ENCODE data around the gene WDR76. TPM values are rescaled to one million over a fixed set of nuclear protein-coding genes. Genes with fewer than 3 reads are reported as not detected.
A peak's percentile ranks its signal among the peaks of the same experiment; 100 is the strongest.
"Not testable (repeated sequence)": the region's sequence is repeated elsewhere in the genome, so short reads cannot be mapped to it uniquely, and the experiment has no call there.

Gene WDR76
- polyA plus RNA-seq, 1 of the 3 experiments (the other 2 are of a cell fraction): 1.8 TPM

DNA sequence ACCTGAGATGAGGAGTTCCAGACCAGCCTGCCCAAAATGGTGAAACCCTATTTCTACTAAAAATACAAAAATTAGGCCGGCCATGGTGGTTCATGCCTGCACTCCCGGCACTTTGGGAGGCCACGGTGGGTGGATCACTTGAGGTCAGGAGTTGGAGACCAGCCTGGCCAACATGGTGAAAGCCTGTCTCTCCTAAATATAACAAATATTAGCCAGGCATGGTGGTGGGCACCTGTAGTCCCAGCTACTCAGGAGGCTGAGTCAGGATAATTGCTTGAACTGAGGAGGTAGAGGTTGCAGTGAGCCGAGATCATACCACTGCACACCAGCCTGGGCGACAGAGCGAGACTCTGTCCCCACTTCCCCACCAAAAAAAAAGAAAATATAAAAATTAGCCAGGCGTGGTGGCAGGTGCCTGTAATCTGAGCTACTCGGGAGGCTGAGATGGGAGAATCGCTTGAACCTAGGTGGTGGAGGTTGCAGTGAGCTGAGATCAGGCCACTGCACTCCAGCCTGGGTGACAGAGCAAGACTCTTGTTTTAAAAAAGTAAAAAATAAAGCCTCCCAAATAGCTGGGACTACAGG lies 4.0 kb downstream of the WDR76 start:
- H2AFZ ChIP-seq (ENCODE audit: low read depth); H3K27ac ChIP-seq (ENCODE audit: low read depth in 2 of 2, low read length in 1 of 2); H3K9me3 ChIP-seq; H3K27me3 ChIP-seq (ENCODE audit: insufficient read depth); H3K9me2 ChIP-seq; H3K36me3 ChIP-seq (replicated peaks in 1 of 2; ENCODE audit: control insufficient read depth in 1 of 2, insufficient read depth in 2 of 2, low read length in 1 of 2); H3K4me1 ChIP-seq (ENCODE audit: control insufficient read depth in 1 of 2, insufficient read depth in 2 of 2, low read depth in 1 of 2, low read length in 1 of 2); H3K4me2 ChIP-seq; H3K9ac ChIP-seq; H3K4me3 ChIP-seq (ENCODE audit: low read depth in 2 of 2, low read length in 1 of 2); POLR2A ChIA-PET; H4K20me1 ChIP-seq (ENCODE audit: insufficient read depth); DNase-seq: not testable (repeated sequence)
- CTCF ChIA-PET: interaction anchor here (1.0 kb wide), 1 partner anchor 26 kb away, joined by 3 read pairs; no protein-coding TSS in a partner anchor
- Histone ChIP-seq H3K79me2 (ENCODE audit: insufficient read depth) (peaks cover 63% of the 10 kb centered on the region), H3F3A (replicated peaks; ENCODE audit: insufficient read depth) (peaks cover 11% of the 10 kb centered on the region)
- 94% methylated on average over 9 of the region's 9 CpGs for WGBS (ENCODE audit: low lambda C conversion rate)

DNA sequence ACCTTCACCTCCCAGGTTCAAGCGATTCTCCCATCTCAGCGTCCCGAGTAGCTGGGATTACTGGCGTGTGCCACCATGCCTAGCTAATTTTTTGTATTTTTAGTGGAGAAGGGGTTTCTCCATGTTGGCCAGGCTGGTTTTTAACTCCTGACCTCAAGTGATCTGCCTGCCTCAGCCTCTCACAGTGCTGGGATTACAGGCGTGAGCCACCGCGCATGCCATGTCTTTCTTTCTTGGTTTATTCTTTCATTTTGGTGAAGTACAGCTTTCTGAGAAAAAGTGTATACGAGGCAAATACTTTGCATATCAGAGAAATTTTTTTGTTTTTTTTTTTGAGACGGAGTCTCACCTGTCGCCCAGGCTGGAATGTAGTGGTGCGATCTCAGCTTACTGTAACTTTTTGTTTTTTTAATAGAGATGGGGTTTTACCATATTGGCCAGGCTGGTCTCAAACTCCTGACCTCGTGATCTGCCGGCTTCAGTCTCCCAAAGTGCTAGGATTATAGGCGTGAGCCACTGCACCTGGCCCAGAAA lies 4.8 kb downstream of the WDR76 start:
- H3K4me2 ChIP-seq; H2AFZ ChIP-seq (ENCODE audit: low read depth); H4K20me1 ChIP-seq (ENCODE audit: insufficient read depth); H3K4me3 ChIP-seq (ENCODE audit: low read depth in 2 of 2, low read length in 1 of 2); H3K27me3 ChIP-seq (ENCODE audit: insufficient read depth); DNase-seq; H3K9me3 ChIP-seq; H3K36me3 ChIP-seq (replicated peaks in 1 of 2; ENCODE audit: control insufficient read depth in 1 of 2, insufficient read depth in 2 of 2, low read length in 1 of 2); CTCF ChIA-PET; H3K27ac ChIP-seq (ENCODE audit: low read depth in 2 of 2, low read length in 1 of 2); H3K9me2 ChIP-seq; H3K4me1 ChIP-seq (ENCODE audit: control insufficient read depth in 1 of 2, insufficient read depth in 2 of 2, low read depth in 1 of 2, low read length in 1 of 2); H3K9ac ChIP-seq; POLR2A ChIA-PET: not testable (repeated sequence)
- H3K79me2 ChIP-seq (ENCODE audit: insufficient read depth): peaks cover 57% of the 10 kb centered on the region
- H3F3A ChIP-seq (replicated peaks; ENCODE audit: insufficient read depth): peaks cover 19% of the 10 kb centered on the region
- WGBS (ENCODE audit: low lambda C conversion rate): 97% methylated on average over 14 of the region's 14 CpGs

DNA sequence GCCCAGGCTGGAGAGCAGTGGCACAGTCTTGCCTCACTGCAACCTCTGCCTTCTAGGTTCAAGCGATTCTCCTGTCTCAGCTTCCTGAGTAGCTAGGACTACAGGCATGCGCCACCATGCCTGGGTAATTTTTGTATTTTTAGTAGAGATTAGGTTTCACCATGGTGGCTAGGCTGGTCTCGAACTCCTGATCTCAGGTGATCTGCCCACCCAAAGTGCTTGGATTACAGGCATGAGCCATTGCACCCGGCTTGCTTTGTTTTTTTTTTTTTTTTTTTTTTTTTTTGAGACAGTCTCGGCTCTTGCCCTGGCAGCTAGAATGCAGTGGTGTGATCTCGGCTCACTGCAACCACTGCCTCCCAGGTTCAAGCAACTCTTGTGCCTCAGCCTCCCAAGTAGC lies 5.7 kb downstream of the WDR76 start:
- H3K4me3 ChIP-seq (ENCODE audit: low read depth in 2 of 2, low read length in 1 of 2); H3K9ac ChIP-seq; H3K4me1 ChIP-seq (ENCODE audit: control insufficient read depth in 1 of 2, insufficient read depth in 2 of 2, low read depth in 1 of 2, low read length in 1 of 2); H3K36me3 ChIP-seq (replicated peaks in 1 of 2; ENCODE audit: control insufficient read depth in 1 of 2, insufficient read depth in 2 of 2, low read length in 1 of 2); H4K20me1 ChIP-seq (ENCODE audit: insufficient read depth); DNase-seq; H3K27ac ChIP-seq (ENCODE audit: low read depth in 2 of 2, low read length in 1 of 2); H2AFZ ChIP-seq (ENCODE audit: low read depth); H3K4me2 ChIP-seq; H3K27me3 ChIP-seq (ENCODE audit: insufficient read depth); POLR2A ChIA-PET; H3K9me3 ChIP-seq; H3K9me2 ChIP-seq: not testable (repeated sequence)
- Histone ChIP-seq H3F3A (replicated peaks; ENCODE audit: insufficient read depth) (peaks cover 18% of the 10 kb centered on the region), H3K79me2 (ENCODE audit: insufficient read depth) (peaks cover 48% of the 10 kb centered on the region)
- WGBS (ENCODE audit: low lambda C conversion rate): 100% methylated on average over 6 of the region's 6 CpGs
- CTCF ChIA-PET: interaction anchor here (1.1 kb wide), 1 partner anchor 69 kb away, joined by 3 read pairs; no protein-coding TSS in a partner anchor

DNA sequence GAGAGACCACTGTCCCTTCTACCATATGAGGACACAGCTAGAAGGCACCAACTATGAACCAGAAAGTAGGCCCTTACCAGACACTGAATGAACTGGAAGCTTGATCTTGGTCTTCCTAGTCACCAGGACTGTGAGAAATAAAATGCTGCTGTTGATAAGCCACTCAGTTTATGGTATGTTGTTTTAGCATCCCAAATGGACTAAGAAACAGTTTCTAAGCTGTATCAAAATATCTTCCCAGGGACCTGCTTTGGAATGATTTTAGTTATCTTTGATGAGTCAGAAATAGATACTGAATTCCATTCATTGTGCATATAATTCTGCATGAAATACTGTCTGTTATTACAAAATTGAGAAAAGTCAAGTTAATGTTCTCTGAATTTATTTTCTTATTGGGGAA lies 18.6 kb downstream of the WDR76 start:
- no peaks in the 10 kb centered on the region for H3K27me3 ChIP-seq (ENCODE audit: insufficient read depth)
- H3K9me2 ChIP-seq: no peaks in the 10 kb centered on the region
- POLR2A ChIA-PET: interaction anchor here (0.6 kb wide), 1 partner anchor 46 kb away, joined by 4 read pairs; no protein-coding TSS in a partner anchor
- no peak overlapping the region for H3K4me3 ChIP-seq (ENCODE audit: low read depth in 2 of 2, low read length in 1 of 2)
- H3K9ac ChIP-seq: no peak overlapping the region
- no peaks in the 10 kb centered on the region for H3K4me1 ChIP-seq (ENCODE audit: control insufficient read depth in 1 of 2, insufficient read depth in 2 of 2, low read depth in 1 of 2, low read length in 1 of 2)
- DNase-seq: no peak
- peaks cover 6% of the 10 kb centered on the region for H3F3A ChIP-seq (replicated peaks; ENCODE audit: insufficient read depth)
- H3K9me3 ChIP-seq: no peaks in the 10 kb centered on the region
- H2AFZ ChIP-seq (ENCODE audit: low read depth): no peak overlapping the region; the same call in 1 of the 2 replicates
- H3K36me3 ChIP-seq (replicated peaks in 1 of 2; ENCODE audit: control insufficient read depth in 1 of 2, insufficient read depth in 2 of 2, low read length in 1 of 2): peaks cover 3 to 6% of the 10 kb centered on the region in 2 experiments
- peak overlapping the region in 1 of 2 experiments; percentile 47; a peak in 2 of 4 replicates for H3K27ac ChIP-seq (ENCODE audit: low read depth in 2 of 2, low read length in 1 of 2)
- H3K4me2 ChIP-seq: no peak overlapping the region
- CTCF ChIA-PET: interaction anchor here (2.1 kb wide), 1 partner anchor 27 kb away, joined by 5 read pairs; no protein-coding TSS in a partner anchor
- no peaks in the 10 kb centered on the region for H3K79me2 ChIP-seq (ENCODE audit: insufficient read depth)
- H4K20me1 ChIP-seq (ENCODE audit: insufficient read depth): no peaks in the 10 kb centered on the region
- TF ChIP-seq MXI1 (IDR thresholded peaks at IDR 0.05; ENCODE audit: low read depth, low read length) (no peak), RAD21 (IDR thresholded peaks at IDR 0.05; ENCODE audit: low read length) (no peak), JUND (IDR thresholded peaks at IDR 0.05) (no peak), FOSL2 (IDR thresholded peaks at IDR 0.05; ENCODE audit: borderline replicate concordance, low read depth) (no peak), RXRA (IDR thresholded peaks at IDR 0.05; ENCODE audit: borderline replicate concordance, low read depth) (no peak), CHD2 (IDR thresholded peaks at IDR 0.05; ENCODE audit: low read length, partially characterized antibody) (no peak), POLR2AphosphoS5 (IDR thresholded peaks at IDR 0.05; ENCODE audit: low read depth, low read length) (no peak), GATA2 (CRISPR knock-in tag; IDR thresholded peaks at IDR 0.05) (no peak), TAF1 (IDR thresholded peaks at IDR 0.05; ENCODE audit: borderline replicate concordance, low read depth, low read length) (no peak), ELF1 (IDR thresholded peaks at IDR 0.05) (no peak), EZH2phosphoT487 (IDR thresholded peaks at IDR 0.05; ENCODE audit: borderline replicate concordance, low read depth) (no peak), RFX5 (IDR thresholded peaks at IDR 0.05; ENCODE audit: low read length) (no peak), FOXJ3 (CRISPR knock-in tag; IDR thresholded peaks at IDR 0.05) (no peak)
- TF ChIP-seq, protein P1, sequence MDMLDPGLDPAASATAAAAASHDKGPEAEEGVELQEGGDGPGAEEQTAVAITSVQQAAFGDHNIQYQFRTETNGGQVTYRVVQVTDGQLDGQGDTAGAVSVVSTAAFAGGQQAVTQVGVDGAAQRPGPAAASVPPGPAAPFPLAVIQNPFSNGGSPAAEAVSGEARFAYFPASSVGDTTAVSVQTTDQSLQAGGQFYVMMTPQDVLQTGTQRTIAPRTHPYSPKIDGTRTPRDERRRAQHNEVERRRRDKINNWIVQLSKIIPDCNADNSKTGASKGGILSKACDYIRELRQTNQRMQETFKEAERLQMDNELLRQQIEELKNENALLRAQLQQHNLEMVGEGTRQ (IDR thresholded peaks at IDR 0.05; ENCODE audit: borderline replicate concordance, low read depth, low read length): no peak
- TF ChIP-seq, protein P2, sequence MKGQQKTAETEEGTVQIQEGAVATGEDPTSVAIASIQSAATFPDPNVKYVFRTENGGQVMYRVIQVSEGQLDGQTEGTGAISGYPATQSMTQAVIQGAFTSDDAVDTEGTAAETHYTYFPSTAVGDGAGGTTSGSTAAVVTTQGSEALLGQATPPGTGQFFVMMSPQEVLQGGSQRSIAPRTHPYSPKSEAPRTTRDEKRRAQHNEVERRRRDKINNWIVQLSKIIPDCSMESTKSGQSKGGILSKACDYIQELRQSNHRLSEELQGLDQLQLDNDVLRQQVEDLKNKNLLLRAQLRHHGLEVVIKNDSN (IDR thresholded peaks at IDR 0.05; ENCODE audit: borderline replicate concordance, low read depth): no peak

Measured in SK-N-SH (cell line).